Endothelial cell of hepatic sinusoid (primary cell): ENCODE results near the gene NF2.

Experiments used
- in situ Hi-C: cut with HindIII; loops from 2 replicates; pipeline ENCODE4 v1.10.0; 2017; ENCODE audit warnings: low sequenced_read_pairs

The NF2 gene

GRCh38 chr22:29700206-29700899 is 96.9 kb downstream of the NF2 start:
- in situ Hi-C loops, result no loop called here

DNA sequence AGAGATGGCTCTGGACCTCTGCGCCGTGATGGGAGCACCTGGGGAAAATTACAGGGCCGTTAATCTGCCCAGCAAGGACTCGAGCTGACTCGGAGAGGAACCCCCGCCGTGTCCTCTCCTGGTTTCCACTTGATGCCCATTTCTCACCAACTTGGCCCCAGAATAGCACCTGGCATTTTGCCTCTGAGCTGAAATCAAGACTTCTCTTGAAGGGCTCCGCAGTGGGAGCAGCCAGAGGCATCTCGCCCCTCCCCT is 97.4 kb downstream of the NF2 start:
- in situ Hi-C loops, result no loop called here

DNA sequence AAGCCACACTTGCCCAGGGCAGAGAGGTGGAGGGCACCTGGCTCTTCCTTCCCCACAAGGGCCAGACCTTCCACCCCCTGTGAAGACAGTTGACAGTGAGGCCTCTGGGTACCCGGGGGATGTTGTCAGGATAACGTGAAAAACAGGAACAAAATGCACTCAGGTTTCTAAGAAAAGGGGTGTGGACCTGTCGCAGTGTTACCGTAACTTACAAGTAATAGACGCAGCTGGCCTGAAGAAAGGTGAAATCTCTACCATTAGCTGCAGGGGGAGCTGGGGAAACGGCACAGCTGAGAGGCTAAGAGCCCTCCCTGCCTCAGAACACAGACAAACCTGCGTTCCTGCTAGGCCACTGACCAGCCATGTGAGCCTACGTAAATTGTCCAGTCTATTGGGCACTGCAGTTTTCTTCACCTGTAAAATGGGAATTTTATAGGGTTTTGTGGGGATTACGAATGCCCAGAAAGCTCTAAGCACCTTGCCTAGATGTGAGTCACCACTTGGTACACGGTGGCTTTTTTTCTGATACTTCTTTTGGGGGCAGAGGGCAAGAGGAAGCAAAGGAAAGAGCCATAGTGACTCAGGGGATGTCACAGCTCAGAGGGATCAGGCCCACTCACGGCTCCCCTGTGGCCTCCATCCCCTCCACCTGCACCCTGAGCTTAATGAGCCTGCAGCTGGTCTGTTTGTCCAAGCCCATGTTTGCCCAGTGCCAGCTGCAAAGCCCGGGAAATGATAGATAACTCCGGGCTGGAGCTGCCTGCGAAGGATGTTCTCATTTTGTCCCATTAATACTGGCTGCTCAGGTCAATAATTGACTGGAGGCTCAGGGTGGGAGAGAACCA is 97.9 kb downstream of the NF2 start:
- in situ Hi-C loops, result no loop called here

DNA sequence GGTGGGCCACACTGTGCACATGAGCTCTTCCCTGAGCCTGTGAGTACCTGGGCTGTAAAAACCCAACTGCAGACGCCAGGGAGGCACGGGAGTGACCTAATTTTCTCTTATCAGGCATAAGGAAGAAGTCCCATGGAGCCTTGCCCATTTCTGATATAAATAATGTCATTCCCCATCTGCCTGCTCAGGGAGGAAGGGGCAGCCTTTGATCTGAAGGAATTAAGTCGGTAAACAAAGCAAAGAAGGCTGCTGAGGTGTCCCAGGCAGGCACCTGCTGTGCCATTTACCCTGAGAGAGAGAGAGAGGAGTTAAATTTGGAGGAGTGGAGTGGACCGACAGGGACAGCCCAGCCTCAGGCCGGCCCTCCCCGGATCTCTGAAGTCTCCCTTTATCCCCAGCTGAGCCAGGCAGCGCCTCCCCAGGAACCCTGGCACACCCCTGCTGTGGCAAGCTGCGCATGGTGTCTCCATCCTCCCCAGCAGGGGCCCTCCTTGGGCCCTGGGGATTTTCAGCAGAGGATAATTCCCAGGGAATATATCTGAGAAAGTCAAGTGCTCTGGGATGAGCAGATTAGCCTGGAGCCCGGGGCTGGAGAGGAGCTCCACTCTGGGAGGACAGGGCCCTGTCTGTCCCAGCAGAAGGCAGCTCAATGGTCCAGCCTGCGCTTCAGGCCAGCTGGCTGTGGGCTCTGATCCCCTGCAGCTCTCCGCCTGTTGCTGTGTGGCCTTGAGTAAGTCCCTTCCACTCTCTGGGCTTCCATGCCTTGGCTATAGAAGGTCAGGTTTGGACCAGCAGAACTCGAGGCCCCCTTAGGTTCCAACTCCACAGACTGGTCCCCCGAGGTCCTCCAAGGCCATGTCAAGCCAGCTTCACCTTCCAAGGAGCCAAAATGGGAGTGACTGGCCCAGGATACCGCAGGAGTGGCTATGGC is 98.8 kb downstream of the NF2 start:
- in situ Hi-C loops, result no loop called here

- in situ Hi-C loops, result no loop called here
These were observed 99.6 kb downstream of the NF2 start for GRCh38 chr22:29702931-29703501.

DNA sequence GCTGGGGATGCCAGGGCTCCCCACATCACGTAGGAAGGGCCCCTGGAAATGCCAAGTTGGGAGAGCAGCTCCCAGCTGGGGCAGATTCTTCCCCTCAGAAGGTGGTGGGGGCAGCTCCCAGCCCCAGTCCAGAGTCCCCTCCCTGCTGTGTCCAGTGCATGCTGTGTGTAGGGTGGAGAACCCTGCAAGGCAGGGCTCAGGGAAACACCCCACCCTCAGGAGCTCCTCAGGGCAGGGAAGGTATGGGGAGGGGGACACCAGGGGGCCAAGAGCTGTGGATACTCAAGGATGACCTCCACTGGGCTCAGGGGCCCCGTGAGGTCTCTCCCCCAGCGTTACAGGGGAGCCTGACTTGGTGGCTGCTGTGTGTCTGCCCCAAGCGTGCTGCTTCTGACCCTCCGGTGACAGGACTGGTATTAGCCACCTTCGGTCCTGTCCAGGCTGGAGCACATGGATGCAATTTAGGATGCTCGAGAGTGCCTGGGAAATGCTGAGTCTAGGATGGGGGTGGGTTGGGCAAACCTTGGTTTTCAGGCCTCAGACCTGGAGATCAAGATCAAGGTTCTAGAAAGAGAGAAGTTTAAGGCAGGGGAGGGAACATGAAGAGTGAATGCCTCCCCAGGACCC is 100.2 kb downstream of the NF2 start:
- in situ Hi-C loops, result no loop called here

DNA sequence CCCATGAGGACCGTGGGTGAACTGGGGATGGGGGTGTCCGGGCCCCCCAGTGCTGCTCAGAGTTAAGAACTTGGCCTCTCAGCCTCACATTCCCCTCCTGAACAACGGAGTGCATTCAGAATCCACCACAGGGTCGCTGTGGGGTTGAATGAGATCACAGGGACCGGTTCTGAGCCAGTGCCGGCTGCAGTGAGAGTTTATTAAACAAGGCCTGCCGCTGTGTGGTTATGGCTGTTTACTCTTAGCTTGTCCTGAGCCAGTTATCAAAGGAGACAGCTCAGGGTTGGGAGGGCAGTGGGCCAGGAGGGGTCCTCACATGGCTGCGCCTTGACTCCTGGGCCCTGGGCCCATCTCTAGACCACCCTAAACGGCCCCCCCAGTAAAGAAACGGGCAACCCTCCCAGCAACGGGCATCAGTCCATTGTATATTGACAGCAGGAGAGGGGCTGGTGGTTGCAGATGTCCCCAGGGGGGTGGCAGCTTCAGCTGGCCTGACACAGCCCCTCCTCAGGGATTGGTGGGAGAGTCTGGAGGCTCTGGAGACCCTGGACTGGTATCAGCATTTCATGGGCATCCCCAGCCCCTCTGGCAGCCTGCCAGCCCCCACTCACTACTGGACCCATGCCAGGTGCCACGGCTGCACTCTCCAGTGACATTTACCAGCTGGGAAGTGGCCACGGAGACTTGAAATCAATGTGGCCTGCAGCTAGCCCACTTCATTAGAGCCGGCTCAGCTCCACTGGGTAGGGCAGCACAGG is 101.3 kb downstream of the NF2 start:
- in situ Hi-C loops, result no loop called here

- in situ Hi-C loops, result no loop called here
These were observed 102.2 kb downstream of the NF2 start for GRCh38 chr22:29705651-29706050.

DNA sequence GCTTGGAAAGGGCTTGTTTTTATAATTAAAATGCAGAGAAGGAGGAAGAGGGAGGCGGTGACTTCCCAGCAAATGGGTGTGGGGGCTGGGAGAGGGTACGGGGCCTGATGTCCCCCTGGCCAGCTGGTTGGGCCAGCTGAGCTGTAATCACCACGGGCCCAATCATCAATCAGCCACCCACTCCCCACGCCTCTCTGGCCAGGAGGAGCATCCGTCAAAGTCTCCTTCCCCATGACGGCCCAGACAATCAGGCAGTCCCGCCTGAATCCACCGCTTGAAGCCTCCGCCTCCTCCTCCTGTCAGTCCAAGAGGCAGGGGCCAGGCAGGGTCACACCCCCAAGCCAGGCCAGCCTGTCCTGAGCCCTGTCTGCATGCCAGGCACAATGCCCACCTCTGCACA is 103.1 kb downstream of the NF2 start:
- in situ Hi-C loops, result no loop called here

- in situ Hi-C loops, result no loop called here
These were observed 103.6 kb downstream of the NF2 start for GRCh38 chr22:29707010-29707409.

GRCh38 chr22:29707471-29707870 is 104.0 kb downstream of the NF2 start:
- in situ Hi-C loops, result no loop called here

DNA sequence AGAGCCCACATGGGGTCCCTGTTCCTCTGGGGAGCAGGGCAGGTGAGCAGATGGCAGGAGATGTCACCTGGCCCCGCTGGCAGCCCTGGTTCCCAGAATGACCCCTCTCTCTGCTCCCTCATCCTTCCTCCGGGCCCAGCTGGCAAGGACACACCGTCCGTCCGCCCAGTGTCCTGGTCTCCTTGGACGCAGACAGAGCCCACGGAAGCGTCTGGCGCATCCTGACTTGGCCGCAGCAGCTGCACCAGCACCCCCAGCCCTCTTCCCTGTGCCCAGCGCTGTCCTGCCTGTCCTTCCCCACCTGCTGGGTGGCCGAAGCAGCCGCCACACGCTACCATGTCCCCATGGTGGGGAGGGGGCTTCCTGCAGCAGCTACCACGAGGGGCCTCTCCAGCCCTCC is 106.8 kb downstream of the NF2 start:
- in situ Hi-C loops, result no loop called here

- in situ Hi-C loops, result no loop called here
These were observed 107.6 kb downstream of the NF2 start for GRCh38 chr22:29710922-29711593.

DNA sequence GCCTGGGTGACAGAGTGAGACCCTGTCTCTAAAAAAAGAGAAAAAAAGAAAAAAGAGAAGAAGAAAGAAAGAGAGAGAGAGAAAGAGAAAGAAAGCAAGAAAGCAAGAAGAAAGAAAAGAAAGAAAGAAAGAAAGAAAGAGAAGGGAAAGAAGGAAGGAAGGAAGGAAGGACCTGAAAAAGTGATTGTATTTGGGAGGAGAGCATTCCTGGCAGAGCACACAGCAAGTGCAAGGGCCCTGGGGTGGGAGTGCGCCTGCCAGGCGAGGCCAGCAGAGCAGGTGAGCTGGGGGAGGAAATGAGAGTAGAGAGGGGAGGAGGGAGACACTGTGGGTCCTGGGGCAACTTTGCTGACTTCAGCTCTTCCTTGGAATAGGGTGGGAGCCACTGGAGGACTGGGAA is 108.7 kb downstream of the NF2 start:
- in situ Hi-C loops, result no loop called here

- in situ Hi-C loops, result no loop called here
These were observed 109.8 kb downstream of the NF2 start for GRCh38 chr22:29713156-29713727.

- in situ Hi-C loops, result loop anchor here (5.0 kb wide), 1 partner anchor 67 kb away; no protein-coding TSS in a partner anchor
These were observed 111.8 kb downstream of the NF2 start for GRCh38 chr22:29715240-29715639.

- in situ Hi-C loops, result loop anchor here (5.0 kb wide), 1 partner anchor 67 kb away; no protein-coding TSS in a partner anchor
These were observed 112.3 kb downstream of the NF2 start for GRCh38 chr22:29715705-29716104.

DNA sequence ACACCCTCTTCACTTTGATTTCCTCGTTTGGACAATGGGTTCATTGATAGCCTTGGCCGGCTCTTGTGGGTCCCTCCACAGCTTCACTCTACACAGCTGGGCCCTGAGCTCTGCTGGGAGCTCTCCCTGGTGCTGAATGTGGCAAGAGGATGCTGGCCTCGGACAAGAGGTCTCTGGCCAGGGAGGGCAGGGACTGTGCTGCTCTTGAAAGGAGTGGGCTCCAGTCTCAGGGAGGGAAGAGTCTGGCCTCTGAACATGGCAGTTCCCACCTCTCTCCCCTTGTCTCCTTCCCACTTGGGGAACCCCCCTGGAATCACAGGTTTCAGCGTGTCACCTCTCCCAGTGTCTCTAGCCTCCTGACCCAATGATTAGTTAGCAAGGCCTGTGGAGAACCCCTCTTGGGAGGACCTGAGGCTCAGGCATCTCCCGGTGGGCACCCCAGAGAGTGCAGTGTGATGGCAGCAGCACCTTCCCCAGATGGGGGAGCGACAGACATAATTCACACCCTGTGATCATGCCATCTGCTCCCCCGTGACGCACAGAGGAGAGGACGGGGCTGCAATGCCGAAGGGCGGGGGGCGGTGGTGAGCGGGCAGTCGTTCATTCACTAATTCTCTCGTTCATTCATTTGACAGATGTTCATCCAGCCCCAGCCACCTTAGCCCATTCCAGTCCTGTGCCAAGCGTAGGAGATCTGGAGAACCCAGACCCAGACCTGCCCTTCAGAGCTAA is 113.5 kb downstream of the NF2 start:
- in situ Hi-C loops, result loop anchor here (5.0 kb wide), 1 partner anchor 65 kb away; no protein-coding TSS in a partner anchor
